ENCODE measurements around the gene TVP23A. TPM values are rescaled to one million over a fixed set of nuclear protein-coding genes. Genes with fewer than 3 reads are reported as not detected.
A peak's percentile ranks its signal among the peaks of the same experiment; 100 is the strongest.
"Not testable (repeated sequence)": the region's sequence is repeated elsewhere in the genome, so short reads cannot be mapped to it uniquely, and the experiment has no call there.

The TVP23A gene
- total and polyA plus RNA-seq, 8 donors, result 0.15 to 4.4 (median 0.34) TPM; not detected in 4

DNA sequence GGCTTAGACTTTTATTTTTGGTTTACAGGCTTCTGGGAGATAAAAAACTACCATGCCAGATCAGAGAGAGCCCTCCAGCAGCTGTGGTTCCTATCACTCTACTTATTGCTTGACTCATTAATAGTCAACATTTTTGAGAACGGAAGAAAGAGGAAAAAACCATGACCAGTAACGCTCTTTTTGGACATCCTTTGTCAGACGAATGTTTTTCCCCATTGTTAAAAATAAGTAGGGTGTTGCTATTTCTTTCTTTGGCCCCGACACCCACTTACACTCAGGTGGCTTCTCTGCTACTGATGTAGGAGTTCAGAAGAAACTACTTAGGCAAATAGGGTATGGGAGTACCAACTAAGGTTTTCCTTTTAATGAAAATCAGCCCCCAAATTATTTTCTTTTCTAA lies 27.5 kb downstream of the TVP23A start:
- H3K9me3 ChIP-seq, result no peaks in the 10 kb centered on the region
- H3K4me3 ChIP-seq, result no peak overlapping the region
- no peak overlapping the region for H3K27ac ChIP-seq
- TF ChIP-seq POLR2AphosphoS5 (IDR thresholded peaks at IDR 0.05) (no peak), POLR2A (IDR thresholded peaks at IDR 0.05) (no peak), EP300 (IDR thresholded peaks at IDR 0.05) (no peak)
- TF ChIP-seq, protein P1, sequence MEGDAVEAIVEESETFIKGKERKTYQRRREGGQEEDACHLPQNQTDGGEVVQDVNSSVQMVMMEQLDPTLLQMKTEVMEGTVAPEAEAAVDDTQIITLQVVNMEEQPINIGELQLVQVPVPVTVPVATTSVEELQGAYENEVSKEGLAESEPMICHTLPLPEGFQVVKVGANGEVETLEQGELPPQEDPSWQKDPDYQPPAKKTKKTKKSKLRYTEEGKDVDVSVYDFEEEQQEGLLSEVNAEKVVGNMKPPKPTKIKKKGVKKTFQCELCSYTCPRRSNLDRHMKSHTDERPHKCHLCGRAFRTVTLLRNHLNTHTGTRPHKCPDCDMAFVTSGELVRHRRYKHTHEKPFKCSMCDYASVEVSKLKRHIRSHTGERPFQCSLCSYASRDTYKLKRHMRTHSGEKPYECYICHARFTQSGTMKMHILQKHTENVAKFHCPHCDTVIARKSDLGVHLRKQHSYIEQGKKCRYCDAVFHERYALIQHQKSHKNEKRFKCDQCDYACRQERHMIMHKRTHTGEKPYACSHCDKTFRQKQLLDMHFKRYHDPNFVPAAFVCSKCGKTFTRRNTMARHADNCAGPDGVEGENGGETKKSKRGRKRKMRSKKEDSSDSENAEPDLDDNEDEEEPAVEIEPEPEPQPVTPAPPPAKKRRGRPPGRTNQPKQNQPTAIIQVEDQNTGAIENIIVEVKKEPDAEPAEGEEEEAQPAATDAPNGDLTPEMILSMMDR (IDR thresholded peaks at IDR 0.05), result no peak
- DNase-seq, result no peak
- no peaks in the 10 kb centered on the region for H3K27me3 ChIP-seq
- intact Hi-C loops (cut with DNase I; ENCODE audit: low total_unique reads), result no loop called here
- no peaks in the 10 kb centered on the region for H3K4me1 ChIP-seq
- WGBS, 5 donors, result 79 to 89% (median 85%) methylated on average over 4 of the region's 4 CpGs
- no peaks in the 10 kb centered on the region for H3K36me3 ChIP-seq

DNA sequence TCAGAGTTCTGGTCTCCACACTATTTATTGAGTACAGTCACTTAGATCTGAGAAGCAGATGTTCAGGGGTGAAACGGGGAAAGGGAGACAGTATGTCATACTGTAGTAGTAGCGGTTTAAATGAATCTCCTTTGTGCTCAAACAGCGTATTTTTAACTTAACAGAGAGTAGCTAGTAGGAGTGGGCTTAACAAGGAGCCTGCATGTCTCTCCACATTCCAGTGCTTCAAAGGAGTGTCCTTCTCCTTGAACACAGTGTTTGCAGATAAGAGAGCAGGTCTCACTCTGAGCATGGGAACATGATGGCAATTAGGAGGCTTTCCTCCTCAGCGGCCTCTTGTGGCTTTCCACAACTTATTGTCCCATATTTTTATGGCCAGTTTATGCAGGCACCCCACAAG lies 30.0 kb downstream of the TVP23A start:
- DNase-seq; H3K9me3 ChIP-seq; H3K27me3 ChIP-seq; intact Hi-C loops (cut with DNase I; ENCODE audit: low total_unique reads); H3K36me3 ChIP-seq; H3K27ac ChIP-seq; H3K4me1 ChIP-seq; H3K4me3 ChIP-seq: not testable (repeated sequence)
- WGBS, 5 donors, result 64 to 74% (median 70%) methylated on average over 4 of the region's 4 CpGs

DNA sequence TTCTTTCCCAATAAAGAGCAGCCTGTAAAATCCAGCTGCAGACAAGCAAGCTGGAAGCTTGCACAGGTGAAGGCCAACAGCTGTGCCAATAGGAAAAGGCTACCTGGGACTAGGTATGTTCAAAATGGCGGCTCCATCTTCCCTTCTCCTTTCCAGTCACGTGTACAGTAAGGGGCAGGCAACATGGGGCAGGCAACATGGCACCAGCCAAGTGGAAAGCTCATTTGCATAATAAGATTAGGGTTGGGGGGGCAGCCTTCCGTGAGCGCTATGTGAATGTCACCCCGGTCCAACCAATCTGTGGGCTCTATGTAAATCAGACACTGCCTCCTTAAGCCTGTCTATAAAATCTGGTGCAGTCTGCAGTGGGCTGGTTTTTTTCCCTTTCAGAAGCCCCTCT lies 31.3 kb downstream of the TVP23A start:
- H3K27me3 ChIP-seq, result no peaks in the 10 kb centered on the region
- no peak overlapping the region for H3K27ac ChIP-seq
- intact Hi-C loops (cut with DNase I; ENCODE audit: low total_unique reads), result no loop called here
- peaks cover 0 to 5% (median 0%) of the 10 kb centered on the region in 4 donors for H3K4me1 ChIP-seq
- TF ChIP-seq EP300 (IDR thresholded peaks at IDR 0.05) (no peak), POLR2A (IDR thresholded peaks at IDR 0.05) (no peak)
- no peaks in the 10 kb centered on the region for H3K9me3 ChIP-seq
- WGBS, 5 donors, result 76 to 92% (median 87%) methylated on average over 5 of the region's 5 CpGs
- no peaks in the 10 kb centered on the region for H3K36me3 ChIP-seq
- H3K4me3 ChIP-seq, result no peak overlapping the region
- DNase-seq, result no peak

DNA sequence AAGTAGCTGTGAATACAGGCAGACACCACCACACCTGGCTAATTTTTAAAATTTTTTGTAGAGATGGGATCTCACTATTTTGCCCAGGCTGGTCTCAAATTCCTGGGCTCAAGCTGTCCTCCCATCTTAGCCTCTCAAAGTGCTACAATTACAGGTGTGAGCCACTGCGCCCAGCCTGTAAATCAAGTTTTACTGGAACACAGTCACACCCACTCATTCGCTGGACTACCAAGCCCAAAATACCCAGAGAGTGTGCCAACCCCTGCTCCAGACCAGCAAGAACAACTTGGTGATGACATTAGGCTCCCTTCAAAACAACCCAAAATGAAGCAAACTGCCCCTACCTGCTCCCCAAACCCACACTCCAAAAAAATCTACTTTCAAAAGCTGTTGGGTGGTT lies 36.0 kb downstream of the TVP23A start:
- no peaks in the 10 kb centered on the region for H3K9me3 ChIP-seq
- no peaks in the 10 kb centered on the region for H3K36me3 ChIP-seq
- WGBS, 5 donors, result 37 to 68% (median 59%) methylated on average over 2 of the region's 2 CpGs
- H3K27ac ChIP-seq, result no peak overlapping the region
- no peak for TF ChIP-seq EP300 (IDR thresholded peaks at IDR 0.05)
- no peak for TF ChIP-seq POLR2AphosphoS5 (IDR thresholded peaks at IDR 0.05)
- no peak for TF ChIP-seq POLR2A (IDR thresholded peaks at IDR 0.05)
- TF ChIP-seq, protein P1 (IDR thresholded peaks at IDR 0.05), result no peak
- intact Hi-C loops (cut with DNase I; ENCODE audit: low total_unique reads), result no loop called here
- peak in 1 of 2 donors; percentile 36 for DNase-seq
- H3K4me3 ChIP-seq, result no peak overlapping the region
- no peaks in the 10 kb centered on the region for H3K27me3 ChIP-seq
- H3K4me1 ChIP-seq, result peaks cover 0 to 5% (median 0%) of the 10 kb centered on the region in 4 donors

DNA sequence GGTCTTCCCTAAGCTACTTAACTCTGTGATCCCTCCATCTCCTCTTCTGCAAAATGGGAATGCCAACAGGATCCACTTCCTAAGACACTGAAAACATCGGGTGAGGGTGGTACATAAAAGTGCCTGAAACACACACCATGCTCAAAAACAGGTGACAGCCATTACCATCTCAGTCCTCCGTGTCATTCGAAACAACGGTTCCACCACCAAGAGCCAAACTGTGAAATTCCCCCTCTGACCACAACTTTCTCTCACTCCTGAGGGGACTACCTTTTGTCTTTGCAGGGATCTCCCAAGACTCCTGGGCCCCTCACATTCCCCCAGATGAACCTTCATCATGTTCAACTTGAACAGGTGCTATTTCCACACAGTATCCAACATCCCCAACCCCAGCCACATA lies 38.0 kb downstream of the TVP23A start:
- H3K9me3 ChIP-seq, result no peaks in the 10 kb centered on the region
- WGBS, 5 donors, result 85 to 95% (median 86%) methylated on average over 4 of the region's 4 CpGs
- no peak for TF ChIP-seq POLR2A (IDR thresholded peaks at IDR 0.05)
- no peak for TF ChIP-seq POLR2AphosphoS5 (IDR thresholded peaks at IDR 0.05)
- TF ChIP-seq EP300 (IDR thresholded peaks at IDR 0.05), result no peak
- TF ChIP-seq, protein P1 (IDR thresholded peaks at IDR 0.05), result no peak
- no peak overlapping the region for H3K4me3 ChIP-seq
- no peak overlapping the region for H3K27ac ChIP-seq
- peaks cover 0 to 5% (median 0%) of the 10 kb centered on the region in 4 donors for H3K4me1 ChIP-seq
- H3K36me3 ChIP-seq, result no peaks in the 10 kb centered on the region
- no peak for DNase-seq
- H3K27me3 ChIP-seq, result no peaks in the 10 kb centered on the region
- intact Hi-C loops (cut with DNase I; ENCODE audit: low total_unique reads), result no loop called here

DNA sequence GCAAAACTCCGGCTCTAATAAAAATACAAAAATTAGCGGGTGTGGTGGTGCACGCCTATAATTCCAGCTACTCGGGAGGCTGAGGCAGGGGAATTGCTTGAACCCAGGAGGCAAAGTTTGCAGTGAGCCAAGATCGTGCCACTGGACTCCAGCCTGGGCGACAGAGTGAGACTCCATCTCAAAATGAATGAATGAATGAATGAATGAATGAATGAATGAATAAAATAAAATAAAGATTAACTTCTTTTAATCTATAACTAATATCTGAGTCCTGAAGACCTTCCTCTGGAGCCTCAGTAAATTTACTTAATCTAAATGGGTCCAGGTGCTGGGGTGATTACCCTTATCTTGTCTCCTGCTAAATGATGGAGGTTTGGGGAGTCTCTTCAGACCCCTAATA lies 38.7 kb downstream of the TVP23A start:
- H3K36me3 ChIP-seq; intact Hi-C loops (cut with DNase I; ENCODE audit: low total_unique reads); H3K27me3 ChIP-seq; H3K4me3 ChIP-seq; H3K27ac ChIP-seq; DNase-seq; H3K9me3 ChIP-seq; H3K4me1 ChIP-seq: not testable (repeated sequence)
- WGBS, 5 donors, result 94 to 98% (median 97%) methylated on average over 6 of the region's 6 CpGs

Measured in stomach (tissue), 9 donors.